CD4-positive, alpha-beta T cell treated with Interleukin-1 beta for 1 hour (primary cell): ENCODE measurements around the gene TLR5.
"Not testable (repeated sequence)": the region's sequence is repeated elsewhere in the genome, so short reads cannot be mapped to it uniquely, and the experiment has no call there.

Experiments used
- DNase-seq, 2 donors: peaks; one replicate each; pipeline ENCODE4 v3.0.0-alpha.2; 2020 to 2022

TLR5 gene, protein sequence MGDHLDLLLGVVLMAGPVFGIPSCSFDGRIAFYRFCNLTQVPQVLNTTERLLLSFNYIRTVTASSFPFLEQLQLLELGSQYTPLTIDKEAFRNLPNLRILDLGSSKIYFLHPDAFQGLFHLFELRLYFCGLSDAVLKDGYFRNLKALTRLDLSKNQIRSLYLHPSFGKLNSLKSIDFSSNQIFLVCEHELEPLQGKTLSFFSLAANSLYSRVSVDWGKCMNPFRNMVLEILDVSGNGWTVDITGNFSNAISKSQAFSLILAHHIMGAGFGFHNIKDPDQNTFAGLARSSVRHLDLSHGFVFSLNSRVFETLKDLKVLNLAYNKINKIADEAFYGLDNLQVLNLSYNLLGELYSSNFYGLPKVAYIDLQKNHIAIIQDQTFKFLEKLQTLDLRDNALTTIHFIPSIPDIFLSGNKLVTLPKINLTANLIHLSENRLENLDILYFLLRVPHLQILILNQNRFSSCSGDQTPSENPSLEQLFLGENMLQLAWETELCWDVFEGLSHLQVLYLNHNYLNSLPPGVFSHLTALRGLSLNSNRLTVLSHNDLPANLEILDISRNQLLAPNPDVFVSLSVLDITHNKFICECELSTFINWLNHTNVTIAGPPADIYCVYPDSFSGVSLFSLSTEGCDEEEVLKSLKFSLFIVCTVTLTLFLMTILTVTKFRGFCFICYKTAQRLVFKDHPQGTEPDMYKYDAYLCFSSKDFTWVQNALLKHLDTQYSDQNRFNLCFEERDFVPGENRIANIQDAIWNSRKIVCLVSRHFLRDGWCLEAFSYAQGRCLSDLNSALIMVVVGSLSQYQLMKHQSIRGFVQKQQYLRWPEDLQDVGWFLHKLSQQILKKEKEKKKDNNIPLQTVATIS

DNA sequence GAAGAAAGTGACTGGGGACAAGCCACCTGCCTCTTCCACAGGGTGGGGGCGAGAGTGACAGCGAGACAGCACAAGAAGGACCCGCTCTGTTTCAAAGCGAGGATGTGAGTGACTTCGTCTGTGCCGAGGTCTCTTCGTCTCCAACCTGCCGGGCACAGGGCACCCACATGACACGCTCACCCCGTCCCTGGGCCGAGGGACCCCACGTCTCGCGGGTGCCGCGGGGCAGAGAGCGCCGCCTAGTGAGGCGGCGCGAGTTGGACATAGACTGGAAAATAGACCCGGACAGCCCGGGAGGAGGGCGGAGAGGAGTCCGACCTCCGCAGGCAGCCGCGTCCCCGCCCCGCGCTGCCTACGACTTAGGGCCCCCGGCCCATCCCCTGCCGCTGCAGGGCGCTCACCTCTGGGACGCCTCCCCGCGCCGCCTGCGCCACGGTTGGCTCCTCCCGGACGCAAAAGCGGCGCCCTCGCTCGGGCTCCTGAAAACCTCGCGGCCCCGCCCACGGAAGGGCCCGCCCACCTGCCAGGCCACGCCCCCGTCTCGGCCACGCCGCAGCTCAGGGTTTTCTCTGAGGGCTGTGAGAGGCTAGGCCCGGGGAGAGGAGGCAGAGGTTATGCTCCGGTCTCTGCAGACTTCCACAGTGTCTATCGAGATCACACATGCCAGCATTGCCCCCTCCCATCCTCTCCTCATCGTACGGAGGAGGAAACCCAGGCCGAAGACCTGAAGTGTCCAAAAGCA is at the start of gene TLR5:
TSS of gene TLR5 (minus strand) at position 454 of the 742 bp plus-strand sequence. CDS start 30,217 bp downstream, outside the sequence.
- peak; percentile 88 to 91 for DNase-seq

DNA sequence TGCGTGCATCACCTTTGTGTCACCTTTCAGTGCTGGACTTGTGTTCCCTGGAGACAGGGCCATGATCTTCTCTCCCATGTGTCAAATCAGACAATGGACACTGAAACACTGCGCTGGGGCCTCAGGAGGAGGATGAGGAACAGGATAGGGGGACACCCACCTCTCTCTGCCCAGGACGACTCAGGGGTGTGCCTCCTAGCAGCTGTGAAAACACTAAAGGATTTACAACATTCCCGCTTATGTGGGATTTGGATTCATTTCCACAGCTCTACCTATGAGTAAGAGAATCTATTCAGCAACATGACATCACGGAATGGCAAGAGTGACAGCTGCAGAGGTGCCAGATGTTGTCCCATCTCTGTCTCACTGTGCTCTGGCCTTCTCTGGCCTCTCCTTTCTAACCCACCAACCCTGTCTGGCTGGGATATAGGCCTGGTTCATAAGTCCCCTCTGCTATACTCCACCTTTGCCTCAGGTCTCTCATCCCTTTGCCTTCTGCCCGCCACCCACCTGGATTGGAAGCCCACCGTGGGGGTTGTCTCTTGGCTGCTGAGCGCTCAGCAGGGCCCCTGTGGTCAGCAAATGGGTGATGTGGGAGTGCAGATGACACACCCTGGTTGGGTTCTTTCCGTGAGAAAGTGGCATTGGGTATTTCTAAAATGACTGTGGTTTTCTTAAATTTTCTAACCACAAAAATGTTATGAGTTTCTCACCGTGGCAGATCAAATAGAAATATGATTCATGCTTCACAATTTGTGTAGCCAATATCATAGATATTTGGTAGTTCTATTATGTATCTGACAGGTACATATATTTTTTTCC is 47.1 kb upstream of the TLR5 start:
- peak; percentile 31 to 43 for DNase-seq

DNA sequence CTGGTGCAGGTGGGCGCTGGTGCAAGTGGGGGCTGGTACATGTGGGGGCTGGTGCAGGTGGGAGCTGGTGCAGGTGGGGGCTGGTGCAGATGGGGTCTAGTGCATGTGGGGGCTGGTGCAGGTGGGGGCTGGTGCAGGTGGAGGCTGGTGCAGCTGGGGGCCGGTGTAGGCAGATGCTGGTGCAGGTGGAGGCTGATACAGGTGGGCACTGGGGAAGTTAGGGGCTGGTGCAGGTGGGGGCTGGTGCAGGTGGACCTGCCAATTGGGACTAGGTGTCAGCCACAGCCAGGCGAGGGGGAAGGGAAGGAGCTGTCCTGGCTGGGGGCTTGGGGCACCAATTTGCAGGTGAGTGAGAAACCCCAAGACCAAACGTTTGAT is 46.5 kb upstream of the TLR5 start:
- no peak for DNase-seq

DNA sequence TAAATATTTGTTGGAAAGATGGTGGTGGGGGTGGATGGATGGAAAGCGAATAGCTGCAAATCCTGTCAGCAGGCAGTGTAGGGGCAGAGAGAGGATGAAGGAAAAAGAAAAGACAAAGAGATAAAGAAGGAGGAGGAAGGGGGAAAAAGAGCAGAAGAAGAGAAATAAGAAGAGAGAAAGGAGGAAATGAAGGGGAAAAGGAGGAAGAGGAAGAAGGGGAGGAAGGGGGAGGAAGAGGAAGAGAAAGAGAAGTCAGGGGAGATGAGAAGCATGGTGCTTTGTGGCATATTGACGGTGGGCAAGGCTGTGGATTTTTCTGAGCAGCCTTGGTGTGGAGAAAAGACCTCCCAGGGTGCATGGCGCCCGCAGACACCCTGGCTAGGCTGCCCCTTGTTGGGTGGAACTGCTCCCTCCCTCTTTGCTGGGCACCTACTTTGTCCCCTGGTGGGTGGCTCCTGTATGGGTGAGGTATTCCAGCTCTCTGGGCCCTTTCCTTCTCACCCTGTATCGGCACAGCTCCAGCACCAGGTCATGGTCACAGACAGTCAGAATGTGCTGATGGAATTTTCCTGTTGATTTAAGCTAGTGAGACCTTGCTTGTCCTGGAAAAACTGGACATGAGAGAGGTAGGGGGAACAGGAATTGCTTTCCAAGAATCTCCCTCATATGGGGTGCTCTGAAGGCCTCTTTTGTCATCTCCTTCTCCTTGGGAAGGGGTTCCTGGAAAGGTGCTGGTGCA is 45.7 kb upstream of the TLR5 start:
- DNase-seq, result no peak

DNA sequence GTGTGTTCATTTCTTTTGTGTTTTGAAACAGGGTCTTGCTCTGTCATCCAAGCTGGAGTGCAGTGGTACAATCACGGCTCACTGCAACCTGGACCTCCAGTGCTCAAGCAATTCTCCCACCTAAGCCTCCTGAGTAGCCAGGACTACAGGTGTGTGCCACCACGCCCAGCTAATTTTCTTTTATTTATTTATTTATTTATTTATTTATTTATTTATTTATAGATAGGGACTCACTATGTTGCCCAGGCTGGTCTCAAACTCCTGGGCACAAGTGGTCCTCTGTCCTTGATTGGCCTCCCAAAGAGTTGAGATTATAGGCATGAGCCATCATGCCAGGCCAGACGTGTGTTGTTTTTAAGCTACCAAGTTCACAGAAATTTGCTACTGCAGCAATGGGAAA is 43.8 kb upstream of the TLR5 start:
- no peak for DNase-seq

DNA sequence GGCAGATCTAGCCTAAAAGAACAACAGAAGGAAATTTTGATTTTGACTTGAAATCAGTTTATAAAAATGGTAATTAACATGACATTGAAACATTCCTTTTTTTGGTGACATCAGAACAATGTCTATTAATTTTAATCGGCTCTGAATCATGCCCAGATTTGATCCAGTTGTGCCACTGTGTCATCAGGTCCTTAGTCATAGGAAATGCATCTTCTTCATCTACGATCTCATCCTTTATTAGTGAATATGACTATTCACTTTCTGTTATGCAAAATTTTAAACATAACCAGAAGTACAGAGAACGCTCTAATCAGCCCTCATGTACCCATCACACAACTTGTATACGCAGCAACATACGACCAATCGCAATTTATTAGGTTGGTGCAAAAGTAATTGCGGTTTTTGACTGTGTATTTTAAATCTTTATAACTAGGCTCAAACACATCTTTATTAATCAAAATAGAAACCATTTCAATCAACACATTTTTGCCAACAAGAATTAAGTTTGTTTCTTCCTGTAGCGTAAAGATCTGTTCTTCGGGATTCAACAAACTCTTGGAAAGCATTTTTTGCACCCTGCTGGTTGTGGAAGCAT is 40.3 kb upstream of the TLR5 start:
- DNase-seq, result no peak

DNA sequence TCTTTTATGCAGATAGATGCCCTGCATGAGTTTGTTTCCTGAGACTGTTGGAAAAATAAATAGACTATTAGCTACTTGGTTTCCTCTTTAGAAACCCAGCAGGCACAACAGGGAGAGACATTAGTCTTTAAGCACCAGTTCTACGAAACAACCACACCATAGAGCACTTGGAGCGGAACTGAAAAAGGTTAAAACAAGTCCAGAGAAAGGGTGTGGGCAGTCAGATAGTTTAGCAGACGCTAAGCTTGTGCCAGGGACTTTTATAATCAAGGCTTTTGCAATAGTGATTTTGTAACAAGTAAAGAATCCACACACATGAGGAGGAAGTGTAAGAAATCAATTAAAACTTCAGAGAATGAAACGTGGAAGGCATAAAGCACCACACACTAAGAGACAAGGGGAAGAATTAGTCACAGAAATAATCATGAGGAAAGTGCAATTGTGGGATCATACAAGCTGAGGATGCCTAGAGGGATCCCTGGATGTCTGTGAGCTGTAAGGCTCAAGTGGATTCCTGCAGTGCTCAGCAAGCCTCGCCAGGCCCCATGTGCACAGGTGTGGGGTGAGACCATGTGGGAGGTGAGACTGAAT is 37.8 kb upstream of the TLR5 start:
- peak in 1 of 2 donors; percentile 34 for DNase-seq

DNA sequence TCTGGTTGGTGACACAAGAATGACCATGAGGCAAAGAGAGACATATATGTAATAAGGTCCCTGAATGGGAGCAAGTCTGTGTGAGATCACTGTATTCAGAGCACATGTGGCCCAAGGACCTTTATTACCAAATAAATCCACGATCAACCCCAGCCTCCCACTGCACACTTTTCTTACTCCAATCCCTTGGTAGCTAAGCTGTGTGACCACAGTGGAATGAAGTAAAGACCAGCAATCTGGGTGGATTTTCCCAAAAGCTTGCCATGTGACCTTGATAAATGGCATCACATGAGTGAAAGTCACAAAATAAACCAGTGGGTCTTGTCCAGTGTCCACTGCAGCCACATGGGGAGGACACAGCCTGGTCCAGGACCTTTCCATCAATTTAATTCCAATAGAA is 36.7 kb upstream of the TLR5 start:
- DNase-seq, result no peak

DNA sequence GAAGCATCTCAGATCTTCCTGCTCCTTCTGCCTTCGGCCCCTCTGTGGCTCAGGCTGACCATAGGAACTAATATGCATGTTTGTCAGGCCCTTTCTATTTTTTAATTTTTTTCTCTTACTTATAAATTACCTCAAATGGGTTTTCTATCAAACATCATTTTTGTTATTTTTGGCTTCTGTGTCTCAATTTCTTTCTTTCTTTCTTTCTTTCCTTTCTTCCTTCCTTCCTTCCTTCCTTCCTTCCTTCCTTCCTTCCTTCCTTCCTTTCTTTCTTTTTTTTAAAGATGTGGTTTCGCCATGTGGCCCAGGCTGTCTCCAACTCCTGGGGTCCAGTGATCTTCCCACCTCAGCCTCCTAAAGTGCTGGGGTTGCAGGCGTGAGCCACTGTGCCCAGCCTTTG is 36.2 kb upstream of the TLR5 start:
- DNase-seq, result no peak

DNA sequence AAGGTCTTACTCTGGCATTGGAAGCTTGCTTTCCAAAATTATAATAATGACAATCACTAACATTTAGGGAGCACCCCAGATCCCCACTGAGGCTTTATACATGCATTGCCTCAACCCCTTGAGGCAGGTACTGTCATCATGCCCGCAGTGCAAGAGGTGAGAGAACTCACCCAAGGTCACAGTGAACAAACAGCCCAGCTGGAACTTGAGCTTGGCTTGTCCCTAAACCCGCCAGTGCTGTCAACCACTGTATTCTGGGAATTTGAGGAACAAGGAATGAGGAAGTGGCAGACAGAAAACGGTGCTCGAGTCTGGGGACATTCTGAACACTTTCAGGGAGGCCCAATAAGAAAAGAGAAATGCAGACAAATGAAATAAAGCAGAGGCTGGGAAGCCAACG is 34.6 kb upstream of the TLR5 start:
- peak in 1 of 2 donors; percentile 50 for DNase-seq

DNA sequence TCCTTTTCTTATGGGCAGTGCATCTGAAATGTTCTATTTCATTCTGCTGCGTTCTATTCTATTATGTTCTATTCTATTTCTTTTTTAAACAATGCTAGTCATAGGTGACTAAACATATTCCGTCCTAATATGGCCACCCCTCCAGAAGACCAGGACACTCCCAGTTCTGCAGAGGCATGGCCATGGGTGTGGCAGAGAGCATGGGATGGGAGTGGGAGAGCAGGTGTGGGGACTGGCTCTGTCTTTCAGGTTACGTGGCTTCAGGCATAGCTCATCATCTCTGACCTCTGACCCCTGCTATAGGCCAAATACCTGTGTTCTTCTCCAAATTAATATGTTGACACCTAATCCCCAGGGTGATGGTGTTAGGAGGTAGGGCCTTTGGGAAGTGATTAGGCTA is 33.4 kb upstream of the TLR5 start:
- DNase-seq, result no peak

DNA sequence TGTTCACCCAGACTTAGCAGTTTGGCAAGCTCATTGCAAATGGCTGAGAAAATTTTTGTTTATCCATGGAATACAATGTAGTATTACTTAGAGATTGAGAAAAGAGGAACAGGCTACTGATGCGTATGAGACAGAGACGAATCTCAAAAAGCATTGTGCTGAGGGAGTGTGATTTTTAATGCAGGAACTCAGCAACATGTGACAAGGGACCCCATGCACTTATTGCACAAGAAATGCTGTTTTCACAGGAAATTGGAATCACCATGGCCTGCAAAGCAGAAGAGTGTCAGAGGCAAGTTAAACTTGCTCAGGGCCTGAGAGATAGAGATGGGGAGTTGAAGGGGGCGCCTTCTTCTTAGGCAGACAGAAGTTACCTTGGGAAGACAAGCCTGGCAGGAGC is 32.6 kb upstream of the TLR5 start:
- peak in 1 of 2 donors; percentile 50 for DNase-seq

DNA sequence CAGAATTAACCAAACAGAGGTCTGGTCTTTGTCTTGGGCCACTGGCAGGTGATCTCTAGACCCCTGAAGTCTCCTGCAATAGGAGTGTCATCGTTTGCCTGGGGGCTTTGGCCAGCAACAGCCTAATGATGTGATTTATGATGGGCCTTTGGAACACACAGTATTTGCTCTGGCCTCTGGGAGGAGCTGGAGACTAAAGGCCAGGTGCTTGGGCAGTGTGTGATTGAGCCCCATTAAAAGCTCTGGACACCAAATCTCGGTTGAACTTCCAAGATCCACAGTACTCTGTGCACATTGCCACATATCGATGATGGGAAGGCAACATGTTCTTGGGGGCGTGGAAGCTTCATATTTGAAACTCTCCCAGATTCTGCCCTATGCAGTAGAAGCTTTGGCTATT is 32.0 kb upstream of the TLR5 start:
- DNase-seq, result no peak

DNA sequence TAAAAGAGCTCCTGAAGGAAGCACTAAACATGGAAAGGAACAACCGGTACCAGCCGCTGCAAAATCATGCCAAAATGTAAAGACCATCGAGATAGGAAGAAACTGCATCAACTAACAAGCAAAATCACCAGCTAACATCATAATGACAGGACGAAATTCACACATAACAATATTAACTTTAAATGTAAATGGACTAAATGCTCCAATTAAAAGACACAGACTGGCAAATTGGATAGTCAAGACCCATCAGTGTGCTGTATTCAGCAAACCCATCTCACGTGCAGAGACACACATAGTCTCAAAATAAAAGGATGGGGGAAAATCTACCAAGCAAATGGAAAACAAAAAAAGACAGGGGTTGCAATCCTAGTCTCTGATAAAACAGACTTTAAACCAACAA is 26.4 kb upstream of the TLR5 start:
- not testable (repeated sequence) for DNase-seq

DNA sequence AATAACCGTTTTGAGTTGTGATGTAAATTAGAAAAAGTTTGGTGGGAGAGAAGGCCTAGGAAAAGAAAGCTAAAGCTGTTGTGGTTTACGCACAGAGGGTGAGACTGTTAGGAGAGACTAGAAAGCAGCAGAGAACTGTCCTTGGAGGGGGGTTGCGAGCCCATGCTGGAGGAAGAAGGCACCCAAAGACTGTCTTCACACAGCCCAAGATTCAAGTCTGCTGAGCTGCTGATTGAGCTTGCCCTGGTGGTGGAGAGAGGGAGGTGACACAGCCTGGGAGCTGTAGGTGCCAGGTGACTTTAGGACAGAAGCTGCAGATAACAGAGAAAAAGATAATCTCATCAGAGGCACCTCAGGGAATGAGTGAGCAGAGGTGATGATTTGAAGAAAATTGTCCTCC is 18.3 kb upstream of the TLR5 start:
- no peak for DNase-seq

DNA sequence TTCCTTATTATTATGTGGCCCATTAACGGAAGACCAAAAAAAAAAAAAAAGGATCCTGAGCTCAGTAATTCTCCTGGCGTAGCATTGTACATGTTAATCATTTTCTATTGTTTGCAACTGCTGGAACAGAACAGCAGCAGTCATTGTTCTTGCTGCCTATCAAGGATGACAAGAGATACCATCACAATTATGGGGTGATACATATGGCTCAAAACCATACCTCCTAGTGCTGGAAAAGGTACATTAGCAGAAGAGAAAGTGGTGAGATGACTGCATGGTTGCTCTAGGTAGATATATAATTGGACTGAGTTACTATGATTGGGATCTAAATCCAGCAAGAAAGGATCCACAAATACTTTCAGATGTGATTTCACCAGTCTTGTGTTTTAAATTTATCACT is 13.3 kb upstream of the TLR5 start:
- DNase-seq, result no peak

DNA sequence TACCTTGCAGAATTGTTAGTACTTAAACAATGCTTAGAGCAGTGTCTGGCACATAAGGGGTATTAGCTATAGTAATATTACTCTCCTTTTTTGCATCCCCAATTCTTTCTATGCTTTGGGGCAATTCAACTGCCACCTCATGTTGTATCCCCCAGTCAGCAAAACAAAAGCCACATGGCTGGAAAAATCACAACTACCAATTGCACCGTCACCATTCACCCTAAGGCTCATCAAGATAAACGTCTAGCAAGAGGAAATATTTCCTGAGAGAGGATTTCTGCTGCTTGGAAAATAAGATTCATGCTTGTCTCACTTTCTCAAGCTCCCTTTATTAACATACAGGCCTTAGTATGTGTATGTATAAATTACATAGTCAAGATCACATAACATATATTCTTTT is 12.1 kb upstream of the TLR5 start:
- no peak for DNase-seq

DNA sequence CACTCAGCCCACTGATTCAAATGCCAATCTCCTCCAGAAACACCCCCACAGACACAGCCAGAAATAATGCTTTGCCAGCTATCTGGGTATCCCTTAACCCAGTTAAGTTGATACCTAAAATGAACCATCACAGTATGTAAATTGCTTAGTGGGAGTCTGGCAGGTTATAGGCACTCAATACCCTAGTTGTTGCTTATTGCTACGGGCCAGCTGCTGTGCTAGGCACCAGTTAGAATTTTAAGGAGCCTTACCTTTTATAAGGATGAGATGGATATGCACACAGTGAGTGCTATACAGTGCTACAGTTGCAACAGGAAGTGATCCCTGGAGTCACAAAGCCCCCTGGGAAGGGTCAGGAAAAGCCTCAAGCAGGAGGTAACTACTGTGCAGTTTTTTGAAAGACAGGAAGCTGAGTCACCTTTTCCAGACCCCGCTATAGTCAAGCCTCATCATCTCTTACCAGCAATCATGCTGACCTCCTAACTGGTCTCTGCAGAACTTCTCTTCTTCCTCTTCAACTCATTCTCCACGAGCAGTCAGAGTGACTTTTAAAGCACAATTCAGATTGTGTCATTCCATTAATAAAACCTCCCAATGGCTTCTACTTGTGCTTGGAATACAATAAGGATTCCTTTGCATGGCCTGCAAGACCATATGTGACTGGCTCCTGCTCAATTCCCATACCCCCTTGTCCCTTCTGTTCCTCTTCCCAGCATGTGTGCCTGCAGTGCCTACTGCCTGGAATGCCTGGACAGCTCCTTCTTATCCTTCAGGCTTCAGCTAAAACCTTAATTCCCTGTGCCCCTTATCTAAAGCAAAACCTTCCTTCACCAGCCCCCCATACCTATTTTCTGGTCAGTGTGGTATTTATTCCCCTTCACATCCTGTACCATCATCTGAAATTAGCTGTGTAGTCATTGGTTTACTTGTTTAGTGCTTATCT is 10.4 kb upstream of the TLR5 start:
- DNase-seq, result no peak

DNA sequence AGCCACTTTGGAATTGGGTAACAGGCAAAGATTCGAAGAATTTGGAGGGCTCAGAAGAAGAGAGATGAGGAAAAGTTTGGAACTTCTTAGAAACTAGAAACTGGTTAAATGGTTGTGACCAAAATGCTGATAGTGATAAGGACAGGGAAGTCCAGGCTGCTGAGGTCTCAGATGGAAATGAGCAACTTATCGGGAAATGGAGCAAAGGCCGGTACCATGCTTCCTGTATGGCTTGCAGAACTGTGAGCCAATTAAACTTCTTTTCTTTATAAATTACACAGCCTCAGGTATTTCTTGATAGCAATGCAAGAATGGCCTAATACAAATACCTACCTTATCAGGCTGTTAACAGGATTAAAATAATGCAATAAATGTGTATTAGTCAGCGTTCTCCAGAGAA is 9.4 kb upstream of the TLR5 start:
- no peak for DNase-seq

DNA sequence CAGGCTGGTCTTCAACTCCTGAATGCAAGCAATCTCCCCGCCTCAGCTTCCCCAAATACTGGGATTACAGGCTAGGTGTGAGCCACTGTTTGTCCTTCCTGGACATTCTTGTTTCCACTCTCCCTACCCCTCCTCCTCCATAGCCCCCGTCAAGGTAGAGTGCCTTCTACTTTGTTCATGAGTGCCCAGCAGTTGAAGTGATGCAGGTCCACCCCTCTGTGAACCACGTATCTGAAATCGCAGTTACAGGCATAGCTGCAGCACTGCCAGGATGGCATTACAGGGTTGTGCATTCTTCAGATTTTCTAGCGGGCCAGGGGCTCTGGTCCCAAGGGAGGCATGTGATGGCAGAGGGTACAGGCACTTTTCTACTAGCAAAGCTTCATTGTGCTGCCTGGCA is 7.4 kb upstream of the TLR5 start:
- no peak for DNase-seq
